WTC11 (cell line): Measurements from ENCODE around the gene MYO1F. TPM values are rescaled to one million over a fixed set of nuclear protein-coding genes. Genes with fewer than 3 reads are reported as not detected.

Experiments used
- ATAC-seq: fragments of 200-7000 bp; cut with Tn5 transposase; 2 replicates; pipeline ENCODE4 v1.10.0; 2021; ENCODE audit warnings: mild to moderate bottlenecking, moderate library complexity
- CTCF ChIA-PET: fragments of 300-600 bp; sonication (Branson Sonifier 250); formaldehyde crosslinking; loops from one replicate; lab custom pipeline; 2021; ENCODE audit warnings: antibody characterized with exemption; lab: Charles Lee
- POLR2A ChIA-PET: fragments of 350-600 bp; sonication (Branson Sonifier 250); formaldehyde crosslinking; loops from one replicate; lab custom pipeline; 2021; ENCODE audit warnings: antibody characterized with exemption; lab: Charles Lee
- DNase-seq: peaks from one replicate; pipeline ENCODE4 v3.0.0; 2021; ENCODE audit warnings: low spot score
- H3K27ac Mint-ChIP-seq: 2 replicates; pipeline ENCODE4 v1.8.0; 2021; ENCODE audit warnings: mixed read lengths
- H3K27me3 Mint-ChIP-seq: 2 replicates; pipeline ENCODE4 v1.8.0; 2021; ENCODE audit warnings: low read depth, mild to moderate bottlenecking, moderate library complexity, mixed read lengths
- H3K36me3 Mint-ChIP-seq: 2 replicates; pipeline ENCODE4 v1.8.0; 2021; ENCODE audit warnings: mixed read lengths
- H3K4me1 Mint-ChIP-seq: 2 replicates; pipeline ENCODE4 v1.8.0; 2022; ENCODE audit warnings: mixed read lengths
- H3K4me3 Mint-ChIP-seq: 2 replicates; pipeline ENCODE4 v1.8.0; 2021; ENCODE audit warnings: mild to moderate bottlenecking, moderate library complexity, mixed read lengths
- H3K9me3 Mint-ChIP-seq: 2 replicates; pipeline ENCODE4 v1.8.0; 2021; ENCODE audit warnings: mixed read lengths
- CREB1 ChIP-seq: sonication (generic); formaldehyde crosslinking; IDR thresholded peaks from 2 replicates; pipeline ENCODE4 v1.8.0; 2023; ENCODE audit warnings: mild to moderate bottlenecking, missing genetic modification reagents
- FOXP1 ChIP-seq: sonication (generic); formaldehyde crosslinking; IDR thresholded peaks from 2 replicates; pipeline ENCODE4 v1.8.0; 2022; ENCODE audit warnings: missing genetic modification reagents, mild to moderate bottlenecking, moderate library complexity, borderline replicate concordance
- NFATC4 ChIP-seq: fragments of 250-450 bp; sonication (Bioruptor Pico); IDR thresholded peaks from 2 replicates; pipeline ENCODE4 v1.9.0; 2021; ENCODE audit warnings: mild to moderate bottlenecking
- NFYB ChIP-seq: sonication (generic); formaldehyde crosslinking; conservative IDR thresholded peaks from 2 replicates; pipeline ENCODE4 v1.8.0; 2022; ENCODE audit warnings: low read depth, missing genetic modification reagents
- TEAD1 ChIP-seq: sonication (generic); formaldehyde crosslinking; IDR thresholded peaks from 2 replicates; pipeline ENCODE4 v1.8.0; 2022; ENCODE audit warnings: mild to moderate bottlenecking, missing genetic modification reagents
- ZBTB21 ChIP-seq: sonication (generic); formaldehyde crosslinking; IDR thresholded peaks from 2 replicates; pipeline ENCODE4 v1.8.1; 2023; ENCODE audit warnings: mild to moderate bottlenecking, missing genetic modification reagents, borderline replicate concordance
- ZNF121 ChIP-seq: sonication (generic); formaldehyde crosslinking; IDR thresholded peaks from 2 replicates; pipeline ENCODE4 v1.8.0; 2023; ENCODE audit warnings: missing genetic modification reagents
- ZNF423 ChIP-seq: fragments of 250-450 bp; sonication (Bioruptor Pico); IDR thresholded peaks from 2 replicates; pipeline ENCODE4 v2.1.2; 2022; ENCODE audit warnings: mild to moderate bottlenecking, moderate library complexity
- total RNA-seq: library from RNA; stranded (reverse); gene quantifications from 3 replicates; pipeline ENCODE4 v1.2.3, GENCODE V29; 2021
- TF ChIP-seq, protein P1 (sequence below): fragments of 250-450 bp; sonication (Bioruptor Pico); IDR thresholded peaks from 2 replicates; pipeline ENCODE4 v1.9.0; 2021; ENCODE audit warnings: moderate library complexity, mild to moderate bottlenecking, inconsistent platforms, borderline replicate concordance
- TF ChIP-seq, protein P2 (sequence below): sonication (generic); formaldehyde crosslinking; IDR thresholded peaks from 2 replicates; pipeline ENCODE4 v1.8.0; 2022; ENCODE audit warnings: mild to moderate bottlenecking, missing genetic modification reagents
- TF ChIP-seq, protein P3 (sequence below): fragments of 250-450 bp; sonication (Bioruptor Pico); conservative IDR thresholded peaks from 2 replicates; pipeline ENCODE4 v1.9.0; 2021; ENCODE audit warnings: mild to moderate bottlenecking
- TF ChIP-seq, protein P4 (sequence below): sonication (generic); formaldehyde crosslinking; IDR thresholded peaks from 2 replicates; pipeline ENCODE4 v1.8.0; 2023; ENCODE audit warnings: missing genetic modification reagents
- TF ChIP-seq, protein P5 (sequence below): fragments of 250-450 bp; sonication (Bioruptor Pico); IDR thresholded peaks from 2 replicates; pipeline ENCODE4 v1.9.0; 2021; ENCODE audit warnings: mild to moderate bottlenecking
- TF ChIP-seq, protein P6 (sequence below): sonication (generic); formaldehyde crosslinking; IDR thresholded peaks from 2 replicates; pipeline ENCODE4 v1.8.1; 2023; ENCODE audit warnings: mild to moderate bottlenecking, moderate library complexity, missing genetic modification reagents
- TF ChIP-seq, protein P7 (sequence below): sonication (generic); formaldehyde crosslinking; IDR thresholded peaks from 2 replicates; pipeline ENCODE4 v1.8.1; 2023; ENCODE audit warnings: mild to moderate bottlenecking, missing genetic modification reagents, borderline replicate concordance

MYO1F gene
- total RNA-seq, 1 experiment from 2014 or later = 2.8 TPM

DNA sequence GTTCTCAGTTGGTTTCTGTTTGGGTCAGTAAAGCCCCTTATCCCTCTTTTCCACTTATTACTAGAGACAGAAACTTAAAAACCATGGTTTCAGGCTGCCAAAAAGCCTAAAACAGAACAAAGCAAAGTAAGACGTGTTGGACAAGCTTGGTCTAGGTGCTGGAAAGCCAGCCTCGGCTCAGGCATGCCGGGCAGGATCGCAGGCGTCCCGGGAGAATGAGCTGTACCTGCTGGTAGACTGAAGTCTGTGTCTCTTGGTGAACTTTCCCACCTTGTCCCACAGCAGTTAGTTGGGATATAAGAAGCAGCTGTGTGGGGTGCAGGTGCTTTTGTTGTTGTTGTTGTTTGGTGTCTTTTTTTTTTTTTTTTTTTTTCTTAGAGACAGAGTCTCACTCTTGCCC, 95.6 kb downstream of the MYO1F start (continued):
- TF ChIP-seq, protein P1, sequence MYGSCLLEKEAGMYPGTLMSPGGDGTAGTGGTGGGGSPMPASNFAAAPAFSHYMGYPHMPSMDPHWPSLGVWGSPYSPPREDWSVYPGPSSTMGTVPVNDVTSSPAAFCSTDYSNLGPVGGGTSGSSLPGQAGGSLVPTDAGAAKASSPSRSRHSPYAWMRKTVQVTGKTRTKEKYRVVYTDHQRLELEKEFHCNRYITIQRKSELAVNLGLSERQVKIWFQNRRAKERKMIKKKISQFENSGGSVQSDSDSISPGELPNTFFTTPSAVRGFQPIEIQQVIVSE (CRISPR knock-in tag) = no peak
- TF ChIP-seq, protein P2, sequence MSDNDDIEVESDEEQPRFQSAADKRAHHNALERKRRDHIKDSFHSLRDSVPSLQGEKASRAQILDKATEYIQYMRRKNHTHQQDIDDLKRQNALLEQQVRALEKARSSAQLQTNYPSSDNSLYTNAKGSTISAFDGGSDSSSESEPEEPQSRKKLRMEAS (CRISPR knock-in tag) = no peak
- TF ChIP-seq NFATC4 (CRISPR knock-in tag) (no peak), TEAD1 (CRISPR knock-in tag) (no peak)
- TF ChIP-seq, protein P3, sequence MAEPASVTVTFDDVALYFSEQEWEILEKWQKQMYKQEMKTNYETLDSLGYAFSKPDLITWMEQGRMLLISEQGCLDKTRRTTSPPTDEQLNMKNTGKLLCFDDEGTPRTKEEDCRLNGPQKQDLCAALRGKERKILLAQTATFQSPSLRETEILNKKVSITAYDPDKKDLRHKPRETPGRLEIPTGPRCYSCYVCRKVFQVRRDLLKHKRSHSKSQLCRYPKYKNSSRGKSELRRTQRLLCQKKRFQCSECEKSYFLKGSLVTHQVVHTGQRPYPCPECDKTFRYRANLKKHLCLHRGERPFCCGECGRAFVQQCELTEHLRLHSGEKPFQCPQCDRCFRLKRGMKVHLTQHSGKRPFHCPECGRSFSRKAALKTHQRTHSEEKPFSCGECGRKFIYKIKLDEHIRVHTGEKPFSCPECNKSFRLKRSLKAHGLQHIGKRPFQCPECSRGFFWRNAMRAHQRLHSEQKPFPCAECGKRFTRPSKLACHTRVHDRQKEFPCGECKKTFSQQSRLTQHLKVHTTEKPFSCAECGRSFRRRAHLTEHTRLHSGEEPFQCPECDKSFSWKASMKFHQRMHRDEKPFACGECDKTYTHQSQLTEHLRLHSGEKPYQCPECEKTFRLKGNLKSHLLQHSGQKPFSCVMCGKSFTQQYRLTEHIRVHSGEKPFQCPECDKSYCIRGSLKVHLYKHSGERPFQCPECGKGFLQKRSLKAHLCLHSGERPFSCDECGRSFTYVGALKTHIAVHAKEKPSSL (CRISPR knock-in tag) = no peak

DNA sequence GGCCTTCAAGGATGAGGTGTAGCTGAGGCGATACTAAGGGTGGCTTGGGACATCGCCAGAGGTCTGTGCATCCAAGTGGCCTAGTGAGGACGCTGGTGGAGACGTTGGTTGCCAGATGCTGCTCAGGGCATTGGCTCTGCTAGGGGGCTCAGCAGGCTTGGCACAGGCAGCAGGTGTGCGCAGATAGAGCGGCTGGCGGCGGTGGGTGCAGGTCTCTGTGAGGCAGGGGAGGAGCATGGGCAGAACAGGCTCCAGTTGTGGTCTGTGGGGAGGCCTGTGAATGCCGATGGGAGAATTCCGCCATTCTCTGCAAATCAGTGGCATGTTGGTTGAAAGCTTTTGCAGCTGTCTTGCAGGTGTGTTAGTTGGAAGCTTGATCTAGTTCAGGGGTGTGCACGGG, 96.0 kb downstream of the MYO1F start:
- Mint-ChIP-seq H3K4me1 (peaks cover 11% of the 10 kb centered on the region; the same call in 1 of the 2 replicates), H3K36me3 (peaks cover 86% of the 10 kb centered on the region), H3K27me3 (no peaks in the 10 kb centered on the region), H3K9me3 (no peaks in the 10 kb centered on the region), H3K4me3 (no peak overlapping the region), H3K27ac (peak overlapping the region; percentile 85)
- TF ChIP-seq ZBTB21 (CRISPR knock-in tag) (no peak), NFYB (CRISPR knock-in tag) (no peak), CREB1 (CRISPR knock-in tag) (no peak), FOXP1 (no peak), ZNF121 (CRISPR knock-in tag) (no peak), TEAD1 (CRISPR knock-in tag) (no peak), ZNF423 (CRISPR knock-in tag) (no peak)
- TF ChIP-seq, protein P4, sequence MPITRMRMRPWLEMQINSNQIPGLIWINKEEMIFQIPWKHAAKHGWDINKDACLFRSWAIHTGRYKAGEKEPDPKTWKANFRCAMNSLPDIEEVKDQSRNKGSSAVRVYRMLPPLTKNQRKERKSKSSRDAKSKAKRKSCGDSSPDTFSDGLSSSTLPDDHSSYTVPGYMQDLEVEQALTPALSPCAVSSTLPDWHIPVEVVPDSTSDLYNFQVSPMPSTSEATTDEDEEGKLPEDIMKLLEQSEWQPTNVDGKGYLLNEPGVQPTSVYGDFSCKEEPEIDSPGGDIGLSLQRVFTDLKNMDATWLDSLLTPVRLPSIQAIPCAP (CRISPR knock-in tag) = no peak
- TF ChIP-seq, protein P5, sequence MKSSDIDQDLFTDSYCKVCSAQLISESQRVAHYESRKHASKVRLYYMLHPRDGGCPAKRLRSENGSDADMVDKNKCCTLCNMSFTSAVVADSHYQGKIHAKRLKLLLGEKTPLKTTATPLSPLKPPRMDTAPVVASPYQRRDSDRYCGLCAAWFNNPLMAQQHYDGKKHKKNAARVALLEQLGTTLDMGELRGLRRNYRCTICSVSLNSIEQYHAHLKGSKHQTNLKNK (CRISPR knock-in tag) = no peak
- TF ChIP-seq, protein P6, sequence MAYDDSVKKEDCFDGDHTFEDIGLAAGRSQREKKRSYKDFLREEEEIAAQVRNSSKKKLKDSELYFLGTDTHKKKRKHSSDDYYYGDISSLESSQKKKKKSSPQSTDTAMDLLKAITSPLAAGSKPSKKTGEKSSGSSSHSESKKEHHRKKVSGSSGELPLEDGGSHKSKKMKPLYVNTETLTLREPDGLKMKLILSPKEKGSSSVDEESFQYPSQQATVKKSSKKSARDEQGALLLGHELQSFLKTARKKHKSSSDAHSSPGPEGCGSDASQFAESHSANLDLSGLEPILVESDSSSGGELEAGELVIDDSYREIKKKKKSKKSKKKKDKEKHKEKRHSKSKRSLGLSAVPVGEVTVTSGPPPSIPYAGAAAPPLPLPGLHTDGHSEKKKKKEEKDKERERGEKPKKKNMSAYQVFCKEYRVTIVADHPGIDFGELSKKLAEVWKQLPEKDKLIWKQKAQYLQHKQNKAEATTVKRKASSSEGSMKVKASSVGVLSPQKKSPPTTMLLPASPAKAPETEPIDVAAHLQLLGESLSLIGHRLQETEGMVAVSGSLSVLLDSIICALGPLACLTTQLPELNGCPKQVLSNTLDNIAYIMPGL = no peak
- TF ChIP-seq, protein P7, sequence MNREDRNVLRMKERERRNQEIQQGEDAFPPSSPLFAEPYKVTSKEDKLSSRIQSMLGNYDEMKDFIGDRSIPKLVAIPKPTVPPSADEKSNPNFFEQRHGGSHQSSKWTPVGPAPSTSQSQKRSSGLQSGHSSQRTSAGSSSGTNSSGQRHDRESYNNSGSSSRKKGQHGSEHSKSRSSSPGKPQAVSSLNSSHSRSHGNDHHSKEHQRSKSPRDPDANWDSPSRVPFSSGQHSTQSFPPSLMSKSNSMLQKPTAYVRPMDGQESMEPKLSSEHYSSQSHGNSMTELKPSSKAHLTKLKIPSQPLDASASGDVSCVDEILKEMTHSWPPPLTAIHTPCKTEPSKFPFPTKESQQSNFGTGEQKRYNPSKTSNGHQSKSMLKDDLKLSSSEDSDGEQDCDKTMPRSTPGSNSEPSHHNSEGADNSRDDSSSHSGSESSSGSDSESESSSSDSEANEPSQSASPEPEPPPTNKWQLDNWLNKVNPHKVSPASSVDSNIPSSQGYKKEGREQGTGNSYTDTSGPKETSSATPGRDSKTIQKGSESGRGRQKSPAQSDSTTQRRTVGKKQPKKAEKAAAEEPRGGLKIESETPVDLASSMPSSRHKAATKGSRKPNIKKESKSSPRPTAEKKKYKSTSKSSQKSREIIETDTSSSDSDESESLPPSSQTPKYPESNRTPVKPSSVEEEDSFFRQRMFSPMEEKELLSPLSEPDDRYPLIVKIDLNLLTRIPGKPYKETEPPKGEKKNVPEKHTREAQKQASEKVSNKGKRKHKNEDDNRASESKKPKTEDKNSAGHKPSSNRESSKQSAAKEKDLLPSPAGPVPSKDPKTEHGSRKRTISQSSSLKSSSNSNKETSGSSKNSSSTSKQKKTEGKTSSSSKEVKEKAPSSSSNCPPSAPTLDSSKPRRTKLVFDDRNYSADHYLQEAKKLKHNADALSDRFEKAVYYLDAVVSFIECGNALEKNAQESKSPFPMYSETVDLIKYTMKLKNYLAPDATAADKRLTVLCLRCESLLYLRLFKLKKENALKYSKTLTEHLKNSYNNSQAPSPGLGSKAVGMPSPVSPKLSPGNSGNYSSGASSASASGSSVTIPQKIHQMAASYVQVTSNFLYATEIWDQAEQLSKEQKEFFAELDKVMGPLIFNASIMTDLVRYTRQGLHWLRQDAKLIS (CRISPR knock-in tag) = no peak
- TF ChIP-seq, protein P2 (CRISPR knock-in tag) = no peak
- DNase-seq (no peak), ATAC-seq (no peak)
- POLR2A ChIA-PET = interaction anchor here (0.6 kb wide), 1 partner anchor 83 kb away, joined by 3 read pairs; no protein-coding TSS in a partner anchor
- CTCF ChIA-PET = interaction anchor here (0.6 to 2.0 kb wide), 5 partner anchors 14 to 105 kb away, joined by 3 to 7 read pairs (median 4); partner anchors contain the start of gene MARCHF2
